Stimulated activated CD8-positive, alpha-beta memory T cell treated with anti-CD3 and anti-CD28 coated beads, Interleukin-7, amount 100 ng/mL, for 24 hours (primary cell): Measurements from ENCODE around the gene IQCC.

Experiments used
- DNase-seq: peaks from one replicate; pipeline ENCODE4 v3.0.0-alpha.2; 2020; ENCODE audit warnings: low read depth

The IQCC gene

GRCh38 chr1:32224285-32224684, 18.8 kb downstream of the IQCC start:
- no peak for DNase-seq

GRCh38 chr1:32228771-32229170, 23.3 kb downstream of the IQCC start:
- no peak for DNase-seq

- DNase-seq, result no peak
Observed at GRCh38 chr1:32231843-32232432, 26.5 kb downstream of the IQCC start.

- no peak for DNase-seq
Observed at GRCh38 chr1:32232558-32233304, 27.3 kb downstream of the IQCC start.

GRCh38 chr1:32234792-32235191, 29.3 kb downstream of the IQCC start:
- no peak for DNase-seq

- no peak for DNase-seq
Observed at GRCh38 chr1:32239337-32239736, 33.9 kb downstream of the IQCC start.

GRCh38 chr1:32239790-32240139, 34.3 kb downstream of the IQCC start:
- DNase-seq, result no peak

GRCh38 chr1:32240140-32240951, 34.9 kb downstream of the IQCC start:
- no peak for DNase-seq

- no peak for DNase-seq
Observed at GRCh38 chr1:32241001-32241763, 35.7 kb downstream of the IQCC start.

- DNase-seq, result no peak
Observed at GRCh38 chr1:32242341-32242851, 36.9 kb downstream of the IQCC start.

GRCh38 chr1:32246888-32247273, 41.4 kb downstream of the IQCC start, which contains the start of gene FAM167B:
TSS of gene FAM167B (plus strand) at chr1:32247222. CDS start at chr1:32247422, 200 bp downstream.
- DNase-seq, result no peak

GRCh38 chr1:32247452-32247851, 42.0 kb downstream of the IQCC start:
- no peak for DNase-seq

GRCh38 chr1:32247983-32248889, 42.8 kb downstream of the IQCC start:
- peak; percentile 67 for DNase-seq

- peak; percentile 57 for DNase-seq
Observed at GRCh38 chr1:32249831-32250525, 44.5 kb downstream of the IQCC start.

GRCh38 chr1:32250893-32251716, 45.6 kb downstream of the IQCC start, which contains the start of gene LCK:
TSS of gene LCK (plus strand) at chr1:32251265. CDS start at chr1:32274330, 23,065 bp downstream.
- DNase-seq, result peak; percentile 49

GRCh38 chr1:32255072-32256071, 49.9 kb downstream of the IQCC start:
- no peak for DNase-seq

- DNase-seq, result no peak
Observed at GRCh38 chr1:32256473-32257226, 51.2 kb downstream of the IQCC start.

- DNase-seq, result no peak
Observed at GRCh38 chr1:32257227-32257508, 51.7 kb downstream of the IQCC start.
